Activated CD8-positive, alpha-beta T cell treated with anti-CD3 and anti-CD28 coated beads for 36 hours (primary cell): ENCODE results near the gene ARHGAP9. TPM values are rescaled to one million over a fixed set of nuclear protein-coding genes. Genes with fewer than 3 reads are reported as not detected.
"Not testable (repeated sequence)": the region's sequence is repeated elsewhere in the genome, so short reads cannot be mapped to it uniquely, and the experiment has no call there.

Experiments used
- ATAC-seq: fragments of 200-7000 bp; cut with Tn5 transposase; one replicate; pipeline ENCODE4 v1.10.0; 2021; ENCODE audit warnings: mild to moderate bottlenecking, moderate library complexity
- CTCF ChIA-PET: fragments of 350-600 bp; sonication (Branson Sonifier 250); formaldehyde crosslinking; loops from one replicate; lab custom pipeline; 2021; ENCODE audit warnings: antibody characterized with exemption; lab: Charles Lee
- POLR2A ChIA-PET: fragments of 350-600 bp; sonication (Branson Sonifier 250); formaldehyde crosslinking; loops from one replicate; lab custom pipeline; 2021; ENCODE audit warnings: antibody characterized with exemption; lab: Charles Lee
- DNase-seq: peaks from one replicate; pipeline ENCODE4 v3.0.0-alpha.2; 2020
- H3K27ac Mint-ChIP-seq: one replicate; pipeline ENCODE4 v1.8.0; 2021; ENCODE audit warnings: mild to moderate bottlenecking, mixed read lengths
- H3K27me3 Mint-ChIP-seq: one replicate; pipeline ENCODE4 v1.8.0; 2021; ENCODE audit warnings: mixed read lengths
- H3K36me3 Mint-ChIP-seq: one replicate; pipeline ENCODE4 v1.8.0; 2021; ENCODE audit warnings: low read depth, mixed read lengths
- H3K4me1 Mint-ChIP-seq: one replicate; pipeline ENCODE4 v1.8.0; 2021; ENCODE audit warnings: low read depth, mixed read lengths
- H3K4me3 Mint-ChIP-seq: one replicate; pipeline ENCODE4 v1.8.0; 2021; ENCODE audit warnings: mild to moderate bottlenecking, moderate library complexity, mixed read lengths
- H3K9me3 Mint-ChIP-seq: one replicate; pipeline ENCODE4 v1.8.0; 2021; ENCODE audit warnings: mixed read lengths
- intact Hi-C: fragments of 100-400 bp; cut with micrococcal nuclease; formaldehyde crosslinking; loops from one replicate; pipeline ENCODE4 v1.10.0; 2022
- microRNA-seq: library from miRNA; unstranded; fragments of <30 nt; microRNA quantifications from one replicate; pipeline ENCODE4 v1.2.0, GENCODE V29; 2022; ENCODE audit warnings: borderline microRNAs expressed, borderline replicate concordance
- total RNA-seq, 2 experiments: library from RNA; stranded (reverse); gene quantifications; one replicate each; pipeline ENCODE4 v1.2.3, GENCODE V29; 2021
- TF ChIP-seq, protein P1 (sequence below): fragments of 200-600 bp; IDR thresholded peaks from one replicate; pipeline ENCODE4 v1.8.0; 2022; ENCODE audit warnings: antibody characterized with exemption, mild to moderate bottlenecking

ARHGAP9 gene
- total RNA-seq, 2 experiments from 2014 or later = 125 to 128 TPM

DNA sequence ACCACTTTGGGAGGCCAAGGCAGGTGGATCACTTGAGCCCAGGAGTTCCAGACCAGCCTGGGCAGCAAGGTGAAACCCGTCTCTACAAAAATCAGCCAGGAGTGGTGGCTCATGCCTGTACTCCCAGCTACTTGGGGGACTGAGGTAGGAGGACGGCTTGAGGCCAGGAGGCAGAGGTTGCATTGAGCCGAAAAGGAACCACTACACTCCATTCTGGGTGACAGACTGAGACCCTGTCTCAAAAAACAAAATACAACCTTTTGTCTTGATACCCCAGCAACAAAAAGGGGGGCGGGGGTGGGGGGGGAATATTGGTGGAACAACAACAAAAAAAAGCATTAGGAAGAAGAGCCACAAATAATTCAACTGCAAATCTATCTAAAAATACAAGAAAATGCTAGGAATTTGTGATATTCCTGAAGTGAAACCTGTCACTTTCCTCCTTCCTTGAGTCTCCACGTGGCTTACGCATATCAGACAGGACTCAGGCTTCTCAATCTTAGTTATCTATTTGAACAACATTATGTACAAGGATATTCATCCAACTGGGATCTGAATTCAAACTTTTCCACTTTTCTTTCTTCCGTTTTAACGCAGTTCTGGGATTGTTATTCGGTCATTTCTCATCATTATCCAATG is 50.1 kb downstream of the ARHGAP9 start:
- intact Hi-C loops = no loop called here
- ChIA-PET POLR2A (interaction anchor here (0.6 to 1.4 kb wide), 12 partner anchors 8 to 786 kb away, joined by 3 to 7 read pairs (median 3); no protein-coding TSS in a partner anchor), CTCF (interaction anchor here (0.7 to 2.9 kb wide), 9 partner anchors 11 to 186 kb away, joined by 3 to 20 read pairs (median 4); no protein-coding TSS in a partner anchor)
- ATAC-seq (no peak), DNase-seq (no peak)
- H3K27me3 Mint-ChIP-seq = no peaks in the 10 kb centered on the region
- H3K9me3 Mint-ChIP-seq = no peaks in the 10 kb centered on the region
- H3K27ac Mint-ChIP-seq = peak overlapping the region; percentile 100
- H3K4me1 Mint-ChIP-seq = peaks cover 37% of the 10 kb centered on the region
- TF ChIP-seq, protein P1, sequence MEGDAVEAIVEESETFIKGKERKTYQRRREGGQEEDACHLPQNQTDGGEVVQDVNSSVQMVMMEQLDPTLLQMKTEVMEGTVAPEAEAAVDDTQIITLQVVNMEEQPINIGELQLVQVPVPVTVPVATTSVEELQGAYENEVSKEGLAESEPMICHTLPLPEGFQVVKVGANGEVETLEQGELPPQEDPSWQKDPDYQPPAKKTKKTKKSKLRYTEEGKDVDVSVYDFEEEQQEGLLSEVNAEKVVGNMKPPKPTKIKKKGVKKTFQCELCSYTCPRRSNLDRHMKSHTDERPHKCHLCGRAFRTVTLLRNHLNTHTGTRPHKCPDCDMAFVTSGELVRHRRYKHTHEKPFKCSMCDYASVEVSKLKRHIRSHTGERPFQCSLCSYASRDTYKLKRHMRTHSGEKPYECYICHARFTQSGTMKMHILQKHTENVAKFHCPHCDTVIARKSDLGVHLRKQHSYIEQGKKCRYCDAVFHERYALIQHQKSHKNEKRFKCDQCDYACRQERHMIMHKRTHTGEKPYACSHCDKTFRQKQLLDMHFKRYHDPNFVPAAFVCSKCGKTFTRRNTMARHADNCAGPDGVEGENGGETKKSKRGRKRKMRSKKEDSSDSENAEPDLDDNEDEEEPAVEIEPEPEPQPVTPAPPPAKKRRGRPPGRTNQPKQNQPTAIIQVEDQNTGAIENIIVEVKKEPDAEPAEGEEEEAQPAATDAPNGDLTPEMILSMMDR = no peak
- H3K36me3 Mint-ChIP-seq = peaks cover 10% of the 10 kb centered on the region
- peak overlapping the region; percentile 98 for H3K4me3 Mint-ChIP-seq

GRCh38 chr12:57428965-57429364 is 50.7 kb downstream of the ARHGAP9 start:
- CTCF ChIA-PET = interaction anchor here (0.6 to 2.9 kb wide), 3 partner anchors 24 to 166 kb away, joined by 3 to 20 read pairs (median 3); partner anchors contain the start of gene INHBE
- intact Hi-C loops = no loop called here
- DNase-seq = no peak

GRCh38 chr12:57426948-57427347 is 52.7 kb downstream of the ARHGAP9 start:
- H3K4me3 Mint-ChIP-seq, H3K27me3 Mint-ChIP-seq, DNase-seq, H3K9me3 Mint-ChIP-seq, intact Hi-C loops, H3K27ac Mint-ChIP-seq, ATAC-seq: not testable (repeated sequence)
- Mint-ChIP-seq H3K4me1 (peaks cover 39% of the 10 kb centered on the region), H3K36me3 (peaks cover 22% of the 10 kb centered on the region)
- ChIA-PET CTCF (interaction anchor here (1.1 to 1.4 kb wide), 2 partner anchors 32 to 213 kb away, joined by 4 to 5 read pairs; no protein-coding TSS in a partner anchor), POLR2A (interaction anchor here (1.3 kb wide), 1 partner anchor 147 kb away, joined by 4 read pairs; no protein-coding TSS in a partner anchor)

More at GRCh38 chr12:57428965-57429364, 50.7 kb downstream of the ARHGAP9 start:
- H3K27me3 Mint-ChIP-seq = no peaks in the 10 kb centered on the region
- peak overlapping the region; percentile 98 for H3K4me3 Mint-ChIP-seq
- TF ChIP-seq, protein P1 = no peak
- peaks cover 38% of the 10 kb centered on the region for H3K4me1 Mint-ChIP-seq
- peaks cover 13% of the 10 kb centered on the region for H3K36me3 Mint-ChIP-seq
- H3K27ac Mint-ChIP-seq = peak overlapping the region; percentile 100
- POLR2A ChIA-PET = interaction anchor here (0.6 to 1.4 kb wide), 5 partner anchors 11 to 786 kb away, joined by 3 to 7 read pairs (median 4); no protein-coding TSS in a partner anchor
- no peak for ATAC-seq
- H3K9me3 Mint-ChIP-seq = no peaks in the 10 kb centered on the region

Small RNA genes within 50 kb of the gene (microRNA-seq; reads per million reads assigned to microRNA genes)
- gene MIR616 (3.0 reads per million, percentile 4 among the genes with 10 or more reads in this experiment), gene MIR6758 (1.8 reads per million)

Other genes starting within 250 kb of the ARHGAP9 start
- gene STAC3, start 228.7 kb downstream of the ARHGAP9 start, total RNA-seq = 1 to 10 TPM; 1.7 to 2.1 TPM
- 10 to 100 TPM; 33.2 to 44.0 TPM for gene R3HDM2, start 48.8 kb downstream of the ARHGAP9 start, total RNA-seq
- gene INHBC, start 45.1 kb downstream of the ARHGAP9 start, total RNA-seq = under 1 TPM in 1 of 2 experiments, not detected in 1; 0.16 TPM
- 1 to 10 TPM; 1.7 to 2.3 TPM for gene INHBE, start 24.6 kb downstream of the ARHGAP9 start, total RNA-seq
- under 1 TPM; 0.20 to 0.83 TPM for gene GLI1, start 20.1 kb downstream of the ARHGAP9 start, total RNA-seq
- gene MARS1, start 8.2 kb upstream of the ARHGAP9 start, total RNA-seq = 100 to 1,000 TPM; 343 to 345 TPM
- gene DDIT3, start 40.6 kb upstream of the ARHGAP9 start, total RNA-seq = 10 to 100 TPM; 28.0 TPM
- 10 to 100 TPM; 46.5 to 47.3 TPM for gene MBD6, start 43.0 kb upstream of the ARHGAP9 start, total RNA-seq
- gene DCTN2, start 67.3 kb upstream of the ARHGAP9 start, total RNA-seq = 10 to 100 TPM; 66.2 to 68.6 TPM
- 1 to 10 TPM; 1.2 to 1.3 TPM for gene KIF5A, start 70.2 kb upstream of the ARHGAP9 start, total RNA-seq
- gene PIP4K2C, start 111.3 kb upstream of the ARHGAP9 start, total RNA-seq = 10 to 100 TPM; 10.7 to 12.3 TPM
- 10 to 100 TPM; 13.7 to 15.1 TPM for gene DTX3, start 125.0 kb upstream of the ARHGAP9 start, total RNA-seq
- 1 to 10 TPM; 1.1 to 1.2 TPM for gene ARHGEF25, start 131.6 kb upstream of the ARHGAP9 start, total RNA-seq
- 1 to 10 TPM in 1 of 2 experiments, under 1 TPM in 1; 0.61 to 1.4 TPM for gene B4GALNT1, start 153.3 kb upstream of the ARHGAP9 start, total RNA-seq
- gene OS9, start 214.3 kb upstream of the ARHGAP9 start, total RNA-seq = 10 to 100 TPM; 53.0 to 56.3 TPM